Coronary artery (tissue), 2 donors: ENCODE measurements around the gene ZSWIM5.
"Not testable (repeated sequence)": the region's sequence is repeated elsewhere in the genome, so short reads cannot be mapped to it uniquely, and the experiment has no call there.

ENCODE experiments used
- DNase-seq: peaks from one replicate; pipeline ENCODE4 v3.0.0-alpha.2; 2017; ENCODE audit warnings: low spot score
- H3K27ac ChIP-seq, 2 donors: fragments of 200-600 bp; sonication (generic); one replicate each; pipeline ENCODE4 v1.5.1; 2016 to 2019
- H3K4me3 ChIP-seq: fragments of 200-600 bp; sonication (generic); 2 replicates; pipeline ENCODE4 v1.5.1; 2016; ENCODE audit warnings: mild to moderate bottlenecking, moderate library complexity
- TF ChIP-seq, protein P1 (sequence below): fragments of 200-600 bp; sonication (generic); IDR thresholded peaks from one replicate; pipeline ENCODE4 v1.5.1; 2019; ENCODE audit warnings: antibody characterized with exemption

Gene ZSWIM5

GRCh38 chr1:45097944-45098343 lies 108.5 kb downstream of the ZSWIM5 start:
- H3K27ac ChIP-seq: no peak overlapping the region
- H3K4me3 ChIP-seq: no peak overlapping the region
- DNase-seq: no peak
- TF ChIP-seq, protein P1, sequence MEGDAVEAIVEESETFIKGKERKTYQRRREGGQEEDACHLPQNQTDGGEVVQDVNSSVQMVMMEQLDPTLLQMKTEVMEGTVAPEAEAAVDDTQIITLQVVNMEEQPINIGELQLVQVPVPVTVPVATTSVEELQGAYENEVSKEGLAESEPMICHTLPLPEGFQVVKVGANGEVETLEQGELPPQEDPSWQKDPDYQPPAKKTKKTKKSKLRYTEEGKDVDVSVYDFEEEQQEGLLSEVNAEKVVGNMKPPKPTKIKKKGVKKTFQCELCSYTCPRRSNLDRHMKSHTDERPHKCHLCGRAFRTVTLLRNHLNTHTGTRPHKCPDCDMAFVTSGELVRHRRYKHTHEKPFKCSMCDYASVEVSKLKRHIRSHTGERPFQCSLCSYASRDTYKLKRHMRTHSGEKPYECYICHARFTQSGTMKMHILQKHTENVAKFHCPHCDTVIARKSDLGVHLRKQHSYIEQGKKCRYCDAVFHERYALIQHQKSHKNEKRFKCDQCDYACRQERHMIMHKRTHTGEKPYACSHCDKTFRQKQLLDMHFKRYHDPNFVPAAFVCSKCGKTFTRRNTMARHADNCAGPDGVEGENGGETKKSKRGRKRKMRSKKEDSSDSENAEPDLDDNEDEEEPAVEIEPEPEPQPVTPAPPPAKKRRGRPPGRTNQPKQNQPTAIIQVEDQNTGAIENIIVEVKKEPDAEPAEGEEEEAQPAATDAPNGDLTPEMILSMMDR: no peak

- Histone ChIP-seq H3K27ac (no peak overlapping the region), H3K4me3 (no peak overlapping the region)
- no peak for DNase-seq
- TF ChIP-seq, protein P1: no peak
Observed at GRCh38 chr1:45097079-45097478, 109.3 kb downstream of the ZSWIM5 start.

DNA sequence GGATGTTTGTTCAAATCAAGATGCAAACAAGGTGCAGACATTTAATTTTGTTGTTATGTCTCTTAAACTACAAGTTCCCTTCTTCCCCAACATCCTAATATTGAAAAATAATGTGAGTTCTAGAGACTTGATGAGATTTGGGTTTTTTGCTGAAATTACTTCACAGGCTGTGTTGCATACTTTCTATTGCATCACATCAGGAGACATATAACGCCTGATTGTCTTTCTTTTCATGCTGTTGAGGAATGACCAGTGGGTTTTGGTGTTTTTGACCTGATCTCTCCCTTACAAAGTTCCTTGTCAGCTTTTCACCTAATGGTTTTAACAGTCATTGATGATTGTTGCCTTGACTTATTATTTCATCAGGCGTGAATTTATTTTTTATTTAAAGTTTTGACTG lies 111.0 kb downstream of the ZSWIM5 start:
- no peak for DNase-seq
- Histone ChIP-seq H3K27ac (no peak overlapping the region), H3K4me3 (no peak overlapping the region)
- TF ChIP-seq, protein P1: no peak

- not testable (repeated sequence) for H3K4me3 ChIP-seq, DNase-seq
Observed at GRCh38 chr1:45094371-45094770, 112.0 kb downstream of the ZSWIM5 start.

DNA sequence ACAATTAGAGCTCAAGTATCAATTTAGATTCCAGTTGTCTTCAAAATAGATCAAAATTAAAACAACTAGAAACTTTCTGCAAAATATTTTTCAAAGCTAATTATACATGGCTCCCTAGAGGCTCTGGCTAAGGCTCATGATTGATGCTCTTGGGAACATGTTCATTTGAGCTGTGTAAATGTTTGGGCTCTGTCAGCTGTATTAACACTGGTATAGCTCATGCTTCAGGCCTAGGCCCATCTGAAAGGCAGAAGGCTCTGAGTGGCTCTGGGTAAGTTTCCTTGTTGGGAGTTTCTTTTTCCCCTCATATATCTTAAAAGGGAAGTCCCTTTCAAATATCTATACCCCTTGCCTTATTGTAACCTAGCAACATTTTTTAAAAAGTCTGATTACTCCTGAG lies 113.1 kb downstream of the ZSWIM5 start:
- no peak overlapping the region for H3K27ac ChIP-seq
- TF ChIP-seq, protein P1: no peak
- DNase-seq: no peak
- no peak overlapping the region for H3K4me3 ChIP-seq

More at GRCh38 chr1:45094371-45094770, 112.0 kb downstream of the ZSWIM5 start:
- not testable (repeated sequence) for H3K27ac ChIP-seq

DNA sequence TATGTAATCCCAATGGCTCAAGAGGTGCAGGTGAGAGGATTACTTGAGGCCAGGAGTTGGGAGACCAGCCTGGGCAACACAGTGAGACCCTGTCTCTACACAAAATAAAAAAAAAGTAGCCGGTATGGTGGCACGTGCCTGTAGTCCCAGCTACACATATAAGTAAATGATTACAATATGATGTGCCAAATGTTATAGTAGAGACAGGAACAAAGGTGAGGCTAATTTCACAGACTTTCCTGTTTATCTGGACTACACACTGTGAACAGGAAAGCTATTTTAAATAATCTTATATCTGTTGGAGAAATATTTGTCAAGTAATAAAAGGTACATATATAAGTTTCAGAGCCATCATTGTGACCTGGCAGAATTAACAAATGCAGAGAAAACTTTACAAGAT lies 116.7 kb downstream of the ZSWIM5 start:
- no peak for DNase-seq
- TF ChIP-seq, protein P1: no peak
- no peak overlapping the region for H3K27ac ChIP-seq
- no peak overlapping the region for H3K4me3 ChIP-seq

- TF ChIP-seq, protein P1: no peak
- Histone ChIP-seq H3K4me3 (no peak overlapping the region), H3K27ac (no peak overlapping the region)
- DNase-seq: no peak
Observed at GRCh38 chr1:45084562-45084961, 121.8 kb downstream of the ZSWIM5 start.

GRCh38 chr1:45079533-45079932 lies 126.9 kb downstream of the ZSWIM5 start:
- Histone ChIP-seq H3K4me3 (no peak overlapping the region), H3K27ac (no peak overlapping the region)
- TF ChIP-seq, protein P1: no peak
- DNase-seq: no peak

- H3K27ac ChIP-seq, DNase-seq, H3K4me3 ChIP-seq: not testable (repeated sequence)
Observed at GRCh38 chr1:45076959-45077358, 129.4 kb downstream of the ZSWIM5 start.
